ENCODE data around the gene S1PR4. TPM values are rescaled to one million over a fixed set of nuclear protein-coding genes. Genes with fewer than 3 reads are reported as not detected.
A peak's percentile ranks its signal among the peaks of the same experiment; 100 is the strongest.

S1PR4 gene, protein sequence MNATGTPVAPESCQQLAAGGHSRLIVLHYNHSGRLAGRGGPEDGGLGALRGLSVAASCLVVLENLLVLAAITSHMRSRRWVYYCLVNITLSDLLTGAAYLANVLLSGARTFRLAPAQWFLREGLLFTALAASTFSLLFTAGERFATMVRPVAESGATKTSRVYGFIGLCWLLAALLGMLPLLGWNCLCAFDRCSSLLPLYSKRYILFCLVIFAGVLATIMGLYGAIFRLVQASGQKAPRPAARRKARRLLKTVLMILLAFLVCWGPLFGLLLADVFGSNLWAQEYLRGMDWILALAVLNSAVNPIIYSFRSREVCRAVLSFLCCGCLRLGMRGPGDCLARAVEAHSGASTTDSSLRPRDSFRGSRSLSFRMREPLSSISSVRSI
- total RNA-seq, result 100 to 1,000 TPM; 231 to 235 TPM
- 100 to 1,000 TPM; 448 to 503 TPM for polyA plus RNA-seq

DNA sequence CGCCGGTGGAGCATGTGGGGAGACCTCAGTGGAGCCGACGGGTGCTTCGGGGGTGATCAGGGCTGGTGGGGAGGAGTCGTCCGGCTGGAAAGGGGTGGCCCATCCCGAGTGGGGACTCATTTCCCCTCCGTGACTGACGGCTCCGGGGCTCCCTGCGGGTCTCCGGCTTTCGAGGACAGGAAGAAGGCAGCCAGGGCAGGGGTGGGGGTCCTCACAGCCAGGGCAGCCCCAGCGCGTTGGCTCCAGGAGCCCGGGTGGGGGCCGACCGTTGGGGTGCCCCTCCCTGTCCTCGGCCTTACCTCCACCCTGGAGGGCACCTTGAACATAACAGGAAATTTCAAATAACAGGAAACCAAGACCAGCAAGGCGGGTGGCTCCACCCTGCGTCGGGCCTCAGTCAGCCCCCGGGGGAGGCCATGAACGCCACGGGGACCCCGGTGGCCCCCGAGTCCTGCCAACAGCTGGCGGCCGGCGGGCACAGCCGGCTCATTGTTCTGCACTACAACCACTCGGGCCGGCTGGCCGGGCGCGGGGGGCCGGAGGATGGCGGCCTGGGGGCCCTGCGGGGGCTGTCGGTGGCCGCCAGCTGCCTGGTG lies at the start of gene S1PR4:
Gene S1PR4, plus strand, starts transcription at position 393 of the 596 bp plus-strand sequence. Its CDS starts 24 bp downstream, at position 417.
- H3K4me3 ChIP-seq (ENCODE audit: low read length in 2 of 2), result peak within 1 kb of the TSS; percentile 90 to 98
- peaks cover 41% of the 10 kb centered on the region for H3K4me1 ChIP-seq (ENCODE audit: insufficient read depth, low read length)
- H3K4me3 Mint-ChIP-seq, result peak within 1 kb of the TSS; percentile 96 to 100 (median 99)
- H3K27me3 Mint-ChIP-seq, result no peaks in the 10 kb centered on the region
- no peaks in the 10 kb centered on the region for H3K27me3 ChIP-seq (ENCODE audit: insufficient read depth, low read length)
- ChIA-PET CTCF (ENCODE audit: partially characterized antibody) (interaction anchor here (1.5 to 1.6 kb wide), 2 partner anchors 50 to 228 kb away, joined by 5 to 7 read pairs; no protein-coding TSS in a partner anchor), POLR2A (ENCODE audit: partially characterized antibody) (interaction anchor here (0.7 to 2.1 kb wide), 7 partner anchors 9 to 228 kb away, joined by 3 to 12 read pairs (median 4); no protein-coding TSS in a partner anchor)
- peaks cover 21 to 27% of the 10 kb centered on the region in 2 donors for H3K36me3 Mint-ChIP-seq
- H3K36me3 ChIP-seq (ENCODE audit: insufficient read depth, low read length), result peaks cover 16% of the 10 kb centered on the region
- peak; percentile 76 to 83 (median 80) for DNase-seq
- H3K27ac Mint-ChIP-seq, result peak within 1 kb of the TSS; percentile 93 to 99 (median 95)
- H3K4me1 Mint-ChIP-seq, result peaks cover 17 to 50% (median 24%) of the 10 kb centered on the region in 4 donors
- H3K9me3 Mint-ChIP-seq, result peaks cover 0 to 2% (median 0%) of the 10 kb centered on the region in 8 donors
- intact Hi-C loops (cut with micrococcal nuclease), result loop anchor here (2.0 to 5.0 kb wide), 2 partner anchors 16 to 46 kb away; no protein-coding TSS in a partner anchor
- H3K9me3 ChIP-seq (ENCODE audit: control insufficient read depth in 1 of 2, low read length in 2 of 2), result no peaks in the 10 kb centered on the region
- peak within 1 kb of the TSS; percentile 86 for H3K27ac ChIP-seq (ENCODE audit: low read depth, low read length)

DNA sequence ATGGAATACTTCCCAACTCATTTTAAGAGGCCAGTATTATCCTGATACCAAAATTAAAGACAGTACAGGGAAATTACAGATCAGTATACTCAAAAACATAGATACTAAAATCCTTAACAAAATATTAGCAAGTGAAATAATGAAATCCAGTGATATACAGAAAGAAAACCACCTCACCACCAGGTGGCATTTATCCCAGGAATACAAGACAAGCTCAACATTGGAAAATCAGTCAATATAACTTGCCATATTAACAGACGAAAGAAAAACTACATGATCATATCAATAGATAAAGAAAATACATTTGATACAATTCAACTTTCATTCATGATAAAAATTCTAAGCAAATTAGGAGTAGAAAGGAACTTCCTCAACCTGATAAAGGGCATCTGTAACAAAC lies 49.5 kb upstream of the S1PR4 start:
- H3K9me3 Mint-ChIP-seq, result no peaks in the 10 kb centered on the region
- no peak overlapping the region for H3K4me3 Mint-ChIP-seq
- H3K27me3 ChIP-seq (ENCODE audit: insufficient read depth, low read length), result no peaks in the 10 kb centered on the region
- no peaks in the 10 kb centered on the region for H3K9me3 ChIP-seq (ENCODE audit: control insufficient read depth in 1 of 2, low read length in 2 of 2)
- ChIA-PET CTCF (ENCODE audit: partially characterized antibody) (interaction anchor here (0.8 to 11.6 kb wide), 15 partner anchors 13 to 178 kb away, joined by 3 to 158 read pairs (median 7); partner anchors contain the start of gene S1PR4), POLR2A (ENCODE audit: partially characterized antibody) (interaction anchor here (0.7 to 2.2 kb wide), 7 partner anchors 13 to 178 kb away, joined by 3 to 12 read pairs (median 4); partner anchors contain the start of gene S1PR4)
- no peaks in the 10 kb centered on the region for H3K36me3 ChIP-seq (ENCODE audit: insufficient read depth, low read length)
- no peaks in the 10 kb centered on the region for H3K27me3 Mint-ChIP-seq
- intact Hi-C loops (cut with micrococcal nuclease), result loop anchor here (1.0 kb wide), 2 partner anchors 34 to 81 kb away; no protein-coding TSS in a partner anchor
- peaks cover 22% of the 10 kb centered on the region for H3K4me1 ChIP-seq (ENCODE audit: insufficient read depth, low read length)
- H3K27ac Mint-ChIP-seq, result peak overlapping the region in 4 of 7 donors; percentile 13 to 81 (median 44)
- DNase-seq, result peak in 4 of 5 donors; percentile 26 to 42 (median 32)
- peaks cover 16 to 33% (median 23%) of the 10 kb centered on the region in 4 donors for H3K4me1 Mint-ChIP-seq
- H3K4me3 ChIP-seq (ENCODE audit: low read length in 2 of 2), result no peak overlapping the region
- H3K27ac ChIP-seq (ENCODE audit: low read depth, low read length), result no peak overlapping the region
- no peaks in the 10 kb centered on the region for H3K36me3 Mint-ChIP-seq

DNA sequence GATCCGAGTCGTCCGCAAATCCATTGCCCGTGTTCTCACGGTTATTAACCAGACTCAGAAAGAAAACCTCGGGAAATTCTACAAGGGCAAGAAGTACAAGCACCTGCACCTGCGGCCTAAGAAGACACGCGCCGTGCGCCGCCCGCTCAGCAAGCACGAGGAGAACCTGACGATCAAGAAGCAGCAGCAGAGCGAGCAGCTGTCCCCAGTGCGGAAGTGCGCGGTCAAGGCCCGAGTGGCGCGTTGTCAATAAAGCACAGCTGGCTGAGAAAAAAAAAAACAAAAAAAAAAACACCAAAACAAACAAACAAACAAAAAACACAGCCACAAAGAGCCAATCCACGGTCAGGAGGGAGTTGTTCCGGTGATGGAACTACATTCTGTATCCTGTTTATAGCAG lies 47.4 kb upstream of the S1PR4 start:
- Histone ChIP-seq H3K27me3 (ENCODE audit: insufficient read depth, low read length) (no peaks in the 10 kb centered on the region), H3K27ac (ENCODE audit: low read depth, low read length) (no peak overlapping the region), H3K4me3 (ENCODE audit: low read length in 2 of 2) (no peak overlapping the region), H3K36me3 (ENCODE audit: insufficient read depth, low read length) (no peaks in the 10 kb centered on the region), H3K9me3 (ENCODE audit: control insufficient read depth in 1 of 2, low read length in 2 of 2) (no peaks in the 10 kb centered on the region), H3K4me1 (ENCODE audit: insufficient read depth, low read length) (peaks cover 31% of the 10 kb centered on the region)
- Mint-ChIP-seq H3K9me3 (no peaks in the 10 kb centered on the region), H3K27ac (peak overlapping the region; percentile 77 to 93 (median 88)), H3K4me3 (peak overlapping the region in 7 of 8 donors; percentile 15 to 69 (median 54)), H3K4me1 (peaks cover 14 to 41% (median 26%) of the 10 kb centered on the region in 4 donors), H3K36me3 (no peaks in the 10 kb centered on the region), H3K27me3 (no peaks in the 10 kb centered on the region)
- peak in 3 of 5 donors; percentile 18 to 49 (median 46) for DNase-seq
- CTCF ChIA-PET (ENCODE audit: partially characterized antibody), result interaction anchor here (0.7 to 11.6 kb wide), 6 partner anchors 11 to 171 kb away, joined by 3 to 158 read pairs (median 38); no protein-coding TSS in a partner anchor
- intact Hi-C loops (cut with micrococcal nuclease), result loop anchor here (5.0 kb wide), 1 partner anchor 46 kb away; the partner anchor contains the start of gene S1PR4
- POLR2A ChIA-PET (ENCODE audit: partially characterized antibody), result interaction anchor here (2.1 kb wide), 1 partner anchor 55 kb away, joined by 6 read pairs; the partner anchor contains the start of gene NCLN

DNA sequence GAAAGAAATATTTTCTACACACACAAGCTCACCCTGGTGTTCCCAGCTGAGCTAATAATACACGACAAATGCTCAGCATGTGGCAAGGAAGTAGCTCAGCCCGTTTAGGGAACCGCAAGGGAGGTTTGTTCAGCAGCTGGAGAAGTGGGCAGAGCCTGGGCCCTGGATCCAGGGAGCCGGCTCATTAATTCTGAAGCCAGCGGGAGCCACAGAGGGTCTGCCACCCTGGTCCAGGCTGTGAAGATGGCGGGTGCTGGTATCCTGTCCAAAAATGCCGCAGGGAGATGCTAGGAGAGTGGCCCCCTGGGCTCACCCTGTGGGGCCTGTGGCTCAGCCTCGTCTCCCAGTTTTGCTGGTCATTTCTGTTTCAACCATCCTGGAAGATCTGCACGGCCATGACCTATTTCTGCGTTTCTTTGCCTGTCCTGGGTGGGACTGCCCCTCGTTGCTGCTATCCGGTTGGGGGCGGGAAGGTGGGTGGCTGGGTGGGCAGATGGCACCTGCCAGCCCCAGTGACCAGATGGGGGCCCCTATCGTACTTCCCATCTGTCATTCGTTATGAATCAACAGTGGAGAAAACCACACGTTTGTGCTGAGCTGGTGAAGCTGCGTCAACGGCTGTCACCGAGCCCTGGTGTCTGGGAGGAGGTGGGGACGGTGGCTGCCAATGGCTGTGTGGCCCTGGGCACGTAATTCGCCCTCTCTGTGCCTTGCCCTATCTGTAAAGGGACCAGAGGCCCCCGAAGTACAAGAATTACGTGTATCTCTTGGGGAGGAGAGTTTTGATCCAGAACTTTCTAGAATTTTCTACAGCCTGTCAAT lies 45.4 kb upstream of the S1PR4 start:
- Histone ChIP-seq H3K4me1 (ENCODE audit: insufficient read depth, low read length) (peaks cover 41% of the 10 kb centered on the region), H3K27ac (ENCODE audit: low read depth, low read length) (peak overlapping the region; percentile 69), H3K27me3 (ENCODE audit: insufficient read depth, low read length) (no peaks in the 10 kb centered on the region), H3K4me3 (ENCODE audit: low read length in 2 of 2) (peak overlapping the region in 1 of 2 donors; percentile 23), H3K36me3 (ENCODE audit: insufficient read depth, low read length) (no peaks in the 10 kb centered on the region), H3K9me3 (ENCODE audit: control insufficient read depth in 1 of 2, low read length in 2 of 2) (no peaks in the 10 kb centered on the region)
- H3K4me3 Mint-ChIP-seq, result peak overlapping the region; percentile 75 to 89 (median 82)
- CTCF ChIA-PET (ENCODE audit: partially characterized antibody), result interaction anchor here (1.1 to 11.6 kb wide), 6 partner anchors 9 to 182 kb away, joined by 3 to 158 read pairs (median 6); no protein-coding TSS in a partner anchor
- intact Hi-C loops (cut with micrococcal nuclease), result loop anchor here (5.0 kb wide), 1 partner anchor 44 kb away; the partner anchor contains the start of gene S1PR4
- POLR2A ChIA-PET (ENCODE audit: partially characterized antibody), result interaction anchor here (1.4 to 1.9 kb wide), 3 partner anchors 9 to 97 kb away, joined by 3 to 12 read pairs (median 6); no protein-coding TSS in a partner anchor
- peaks cover 19 to 49% (median 31%) of the 10 kb centered on the region in 4 donors for H3K4me1 Mint-ChIP-seq
- H3K9me3 Mint-ChIP-seq, result no peaks in the 10 kb centered on the region
- DNase-seq, result peak; percentile 77 to 94 (median 84)
- H3K27ac Mint-ChIP-seq, result peak overlapping the region; percentile 91 to 98 (median 97)
- peaks cover 0 to 4% of the 10 kb centered on the region in 2 donors for H3K36me3 Mint-ChIP-seq
- no peaks in the 10 kb centered on the region for H3K27me3 Mint-ChIP-seq

DNA sequence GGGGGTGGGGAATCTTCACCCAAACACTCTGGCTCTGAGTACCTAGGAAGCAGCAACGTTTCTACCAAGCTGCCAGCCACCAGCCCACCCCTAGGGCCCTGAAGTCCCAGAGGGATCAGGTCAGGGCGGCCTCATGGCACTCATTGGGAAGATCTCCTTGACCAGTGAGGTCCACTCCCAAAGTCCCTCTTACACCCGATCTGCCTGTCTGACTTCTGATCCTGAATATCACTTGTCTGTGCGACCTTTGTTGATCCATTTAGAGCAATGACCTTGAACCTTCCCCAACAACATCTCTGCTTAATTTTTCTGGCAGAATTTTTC lies 44.8 kb upstream of the S1PR4 start:
- Histone ChIP-seq H3K4me3 (ENCODE audit: low read length in 2 of 2) (no peak overlapping the region), H3K4me1 (ENCODE audit: insufficient read depth, low read length) (peaks cover 41% of the 10 kb centered on the region), H3K27ac (ENCODE audit: low read depth, low read length) (peak overlapping the region; percentile 69), H3K27me3 (ENCODE audit: insufficient read depth, low read length) (no peaks in the 10 kb centered on the region), H3K9me3 (ENCODE audit: control insufficient read depth in 1 of 2, low read length in 2 of 2) (no peaks in the 10 kb centered on the region), H3K36me3 (ENCODE audit: insufficient read depth, low read length) (no peaks in the 10 kb centered on the region)
- ChIA-PET CTCF (ENCODE audit: partially characterized antibody) (interaction anchor here (0.6 to 11.6 kb wide), 4 partner anchors 7 to 1308 kb away, joined by 3 to 158 read pairs (median 4); no protein-coding TSS in a partner anchor), POLR2A (ENCODE audit: partially characterized antibody) (interaction anchor here (1.4 to 1.9 kb wide), 3 partner anchors 8 to 98 kb away, joined by 3 to 12 read pairs (median 6); no protein-coding TSS in a partner anchor)
- no peaks in the 10 kb centered on the region for H3K27me3 Mint-ChIP-seq
- peak overlapping the region; percentile 91 to 98 (median 97) for H3K27ac Mint-ChIP-seq
- H3K36me3 Mint-ChIP-seq, result peaks cover 0 to 4% of the 10 kb centered on the region in 2 donors
- intact Hi-C loops (cut with micrococcal nuclease), result loop anchor here (5.0 kb wide), 1 partner anchor 44 kb away; the partner anchor contains the start of gene S1PR4
- H3K4me1 Mint-ChIP-seq, result peaks cover 19 to 49% (median 31%) of the 10 kb centered on the region in 4 donors
- H3K4me3 Mint-ChIP-seq, result peak overlapping the region; percentile 75 to 89 (median 82)
- no peak for DNase-seq
- H3K9me3 Mint-ChIP-seq, result no peaks in the 10 kb centered on the region

Measured in CD4-positive, alpha-beta memory T cell (primary cell).